ENCODE results near the gene IL10RB.

GRCh38 chr21:33264561-33264960 is 1.6 kb upstream of the IL10RB start:
- TF ChIP-seq CTCF (IDR thresholded peaks at IDR 0.05) (no peak), RAD21 (conservative IDR thresholded peaks at IDR 0.05 in 1 of 2, IDR thresholded peaks at IDR 0.05 in 1 of 2) (no peak), NR3C1 (IDR thresholded peaks at IDR 0.05) (no peak), POLR2A (IDR thresholded peaks at IDR 0.05; ENCODE audit: low read length) (no peak), SREBF2 (IDR thresholded peaks at IDR 0.05) (no peak), KDM1A (IDR thresholded peaks at IDR 0.05; ENCODE audit: low read depth) (no peak)

All from A549 (cell line).